ENCODE measurements around the gene NEO1.

Gene NEO1

DNA sequence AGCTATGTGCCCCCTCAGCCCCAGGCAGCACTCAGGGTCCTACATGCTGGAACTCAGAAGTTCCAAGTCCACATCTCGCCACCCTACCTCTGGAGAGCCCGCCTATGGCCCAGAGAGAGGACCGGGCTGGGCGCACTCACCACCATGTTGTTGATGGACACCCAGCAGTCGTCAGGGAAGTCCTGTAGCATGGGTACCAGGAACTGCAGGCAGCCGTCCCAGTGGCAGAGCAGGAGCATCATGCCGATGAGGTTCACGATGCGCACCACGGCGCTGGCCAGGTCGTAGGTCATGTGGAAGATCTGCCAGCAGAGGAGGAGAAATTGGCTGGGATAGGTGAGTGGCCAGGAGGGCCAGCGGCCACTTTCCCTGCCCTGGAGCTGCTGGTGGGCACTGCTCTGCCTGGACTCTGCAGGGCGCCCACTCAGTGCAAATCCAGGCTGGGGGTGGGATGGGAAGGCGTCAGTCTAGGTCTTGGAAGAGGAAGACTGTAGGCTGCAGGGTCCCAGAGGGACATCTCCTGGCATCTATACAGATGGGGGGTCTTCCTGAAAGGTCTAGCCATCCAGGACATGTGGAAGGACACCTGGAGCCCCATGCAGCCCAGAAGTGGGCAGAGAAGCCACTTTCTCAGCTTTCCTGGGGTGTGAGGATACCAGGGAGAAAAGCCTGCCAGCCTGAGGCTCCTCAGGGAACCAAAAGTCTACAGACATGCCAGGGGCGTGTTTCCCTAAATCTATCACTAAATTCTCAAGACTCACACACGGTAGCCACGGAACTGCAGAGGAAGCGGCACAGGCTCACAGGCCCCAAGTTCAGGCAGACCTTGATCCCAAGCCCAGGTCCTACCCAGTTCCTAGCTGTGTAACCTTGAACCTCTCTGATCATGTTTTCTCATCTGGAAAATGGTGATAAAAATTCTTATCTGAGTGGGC lies 280.0 kb downstream of the NEO1 start:
- no peak for DNase-seq

DNA sequence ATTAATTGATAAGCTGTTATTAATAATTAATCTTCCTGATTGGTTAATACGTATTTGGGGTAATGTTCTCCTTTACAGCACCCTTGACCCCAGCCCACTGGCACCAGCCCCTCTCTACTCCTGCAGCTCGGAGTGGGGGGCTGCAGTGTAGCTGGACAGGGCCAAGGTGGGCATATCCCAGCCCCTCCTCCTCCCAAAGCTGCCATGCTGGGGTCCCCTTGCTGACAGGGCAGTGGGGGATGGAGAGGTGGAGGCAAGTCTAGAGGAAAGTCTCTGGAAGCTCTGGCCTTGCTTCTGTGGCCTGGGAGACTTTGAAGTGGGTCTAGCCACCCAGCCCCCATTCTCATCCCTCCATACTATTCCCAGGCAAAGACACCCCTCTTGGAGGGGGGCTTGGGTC lies 280.7 kb downstream of the NEO1 start:
- no peak for DNase-seq

DNA sequence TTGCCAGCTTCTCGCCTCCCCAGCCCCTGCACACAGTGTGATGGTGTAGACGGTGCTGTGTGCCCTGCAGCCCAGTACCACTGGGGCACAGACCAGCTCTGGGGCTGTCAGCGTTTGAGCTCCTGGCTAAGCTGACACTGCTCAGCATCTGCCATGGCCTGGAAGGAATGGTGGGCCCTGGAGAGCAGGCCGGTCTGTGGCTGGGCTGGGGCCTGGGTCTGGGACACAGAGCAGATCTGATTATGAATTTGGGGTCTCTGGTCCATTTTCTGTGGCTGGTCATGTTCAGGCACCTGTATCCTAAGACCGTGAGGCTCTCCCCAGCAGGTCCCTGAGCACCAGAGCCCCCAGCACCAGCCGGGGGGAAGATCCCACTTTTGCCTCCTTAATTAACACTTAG lies 281.8 kb downstream of the NEO1 start:
- DNase-seq: no peak

DNA sequence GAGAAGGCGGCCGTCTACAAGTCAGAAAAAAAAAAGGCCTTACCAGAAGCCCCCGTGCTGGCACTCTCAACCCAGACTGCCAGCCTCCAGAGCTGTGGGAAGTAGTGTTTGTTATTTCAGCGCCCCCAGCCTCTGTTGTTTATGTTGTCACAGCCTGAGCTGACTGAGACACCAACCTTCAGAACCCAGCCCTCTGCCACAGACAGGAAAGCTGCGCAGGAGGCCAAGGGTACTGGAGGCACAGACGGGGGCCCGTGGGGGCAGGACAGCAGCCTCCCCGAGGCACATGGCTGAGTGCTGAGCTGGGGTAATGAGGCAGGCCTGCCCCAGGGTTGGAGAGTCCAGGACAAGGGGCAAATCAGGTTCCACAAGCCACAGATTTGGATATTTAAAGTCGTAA lies 282.8 kb downstream of the NEO1 start:
- DNase-seq: no peak

DNA sequence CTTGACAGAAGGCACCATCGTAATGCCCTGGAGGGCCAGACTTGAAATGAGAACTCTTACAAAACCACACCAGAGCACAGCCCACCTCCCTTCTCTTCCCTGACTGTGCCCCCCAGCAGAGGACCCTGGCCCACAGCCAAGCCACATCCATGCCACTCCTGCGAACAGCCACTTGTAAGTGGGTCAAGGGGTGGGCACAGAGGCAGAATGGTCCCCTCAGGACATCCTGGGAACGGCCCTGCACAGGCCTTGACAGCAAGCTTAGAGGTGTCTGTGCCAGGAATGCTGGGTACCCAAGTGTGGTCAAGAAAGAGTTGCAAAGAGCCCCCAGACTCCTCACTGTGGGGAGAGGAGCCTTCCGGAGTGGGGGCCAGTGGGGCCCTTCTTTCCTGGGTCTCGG lies 283.2 kb downstream of the NEO1 start:
- DNase-seq: no peak

DNA sequence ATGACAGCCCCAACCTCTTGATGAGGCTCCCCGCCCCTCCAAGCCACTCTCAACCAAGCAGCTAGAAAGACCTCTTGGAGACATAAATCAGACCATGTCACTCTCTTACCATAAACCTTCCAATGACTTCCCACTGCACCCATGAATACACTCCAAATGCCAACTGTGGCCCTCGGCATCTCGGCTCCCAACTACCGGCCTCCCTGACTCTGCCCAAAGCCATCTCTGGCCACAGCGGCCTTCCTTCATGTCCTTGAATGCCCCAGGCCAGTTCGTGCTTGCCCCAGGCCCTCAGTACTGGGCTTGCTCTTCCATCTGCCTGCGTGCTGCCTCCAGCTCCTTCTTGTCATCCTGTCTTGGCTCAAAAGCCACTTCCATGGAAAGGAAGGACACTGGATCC lies 284.5 kb downstream of the NEO1 start:
- no peak for DNase-seq

DNA sequence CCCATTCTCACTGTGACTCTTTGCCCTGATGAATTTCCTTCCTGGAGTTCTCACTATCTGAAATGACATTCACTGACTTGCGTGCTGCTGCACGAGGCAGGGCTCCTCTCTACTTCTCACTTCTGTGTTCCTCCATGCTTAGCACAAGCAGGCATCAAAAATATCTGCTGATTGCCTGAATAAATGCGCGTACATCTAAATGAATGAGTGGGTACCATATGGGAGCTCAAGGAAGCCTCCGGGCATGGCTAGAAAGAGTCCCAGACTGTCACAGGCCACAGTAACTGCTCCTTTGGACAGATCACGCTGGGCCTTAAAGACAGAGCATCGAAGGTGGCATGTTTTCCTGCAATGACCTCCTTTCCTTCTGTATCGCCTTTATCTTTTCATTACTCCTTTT lies 284.9 kb downstream of the NEO1 start:
- DNase-seq: no peak

DNA sequence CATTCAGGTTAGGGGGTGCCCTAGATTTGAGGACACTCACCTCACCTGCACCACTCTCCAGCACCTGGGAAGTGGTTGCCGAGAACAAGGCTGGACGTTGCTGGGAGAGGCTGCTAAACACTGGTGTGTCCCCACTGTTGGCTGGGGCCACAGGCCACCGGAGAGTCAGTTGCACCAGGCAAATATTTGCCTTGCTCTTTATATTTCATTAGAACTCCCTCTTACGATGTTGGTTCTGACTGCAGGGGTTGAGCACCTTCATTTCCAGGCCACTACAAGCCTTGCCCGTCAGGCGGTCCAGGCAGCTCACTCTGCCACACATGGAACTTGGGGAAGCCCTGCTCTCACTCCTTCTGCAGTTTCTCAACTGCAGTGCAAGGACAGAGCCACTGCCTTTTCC lies 285.8 kb downstream of the NEO1 start:
- no peak for DNase-seq

DNA sequence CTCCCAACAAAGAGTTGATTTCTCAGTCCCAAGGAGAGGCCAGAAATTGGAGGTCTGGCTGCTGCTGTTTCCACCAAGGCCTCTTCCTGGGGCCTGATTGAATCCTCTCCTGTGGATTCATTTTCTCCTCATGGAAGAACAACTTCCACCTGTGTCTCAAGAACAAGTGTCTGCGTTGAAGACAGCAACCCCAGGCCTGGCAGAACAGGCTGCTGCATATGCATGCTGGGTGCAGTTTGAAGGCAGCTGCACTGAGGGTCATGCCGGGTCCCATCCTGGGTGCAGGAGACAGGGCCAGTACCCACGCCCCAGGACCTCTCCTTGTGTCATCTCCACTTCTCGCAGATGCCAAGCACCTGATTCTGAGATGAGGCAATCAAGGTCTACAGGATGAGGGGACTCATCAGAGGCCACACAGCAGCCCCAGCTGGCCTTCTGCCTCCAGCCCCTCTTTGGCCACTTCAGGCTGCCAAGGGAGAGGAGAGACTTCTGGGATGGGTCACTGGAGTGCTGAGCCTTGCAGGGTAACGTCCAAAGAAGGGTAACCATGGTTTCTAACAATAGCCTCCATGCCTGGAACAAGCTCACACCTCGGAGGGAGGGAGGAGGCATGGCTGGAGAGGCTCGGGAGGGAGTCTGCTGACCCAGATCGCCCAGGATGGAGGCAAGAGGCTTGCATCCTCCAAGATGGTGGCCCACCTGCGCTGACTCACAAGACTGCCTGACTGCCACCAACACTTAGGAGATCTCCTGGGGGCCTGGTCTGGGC lies 286.5 kb downstream of the NEO1 start:
- no peak for DNase-seq

DNA sequence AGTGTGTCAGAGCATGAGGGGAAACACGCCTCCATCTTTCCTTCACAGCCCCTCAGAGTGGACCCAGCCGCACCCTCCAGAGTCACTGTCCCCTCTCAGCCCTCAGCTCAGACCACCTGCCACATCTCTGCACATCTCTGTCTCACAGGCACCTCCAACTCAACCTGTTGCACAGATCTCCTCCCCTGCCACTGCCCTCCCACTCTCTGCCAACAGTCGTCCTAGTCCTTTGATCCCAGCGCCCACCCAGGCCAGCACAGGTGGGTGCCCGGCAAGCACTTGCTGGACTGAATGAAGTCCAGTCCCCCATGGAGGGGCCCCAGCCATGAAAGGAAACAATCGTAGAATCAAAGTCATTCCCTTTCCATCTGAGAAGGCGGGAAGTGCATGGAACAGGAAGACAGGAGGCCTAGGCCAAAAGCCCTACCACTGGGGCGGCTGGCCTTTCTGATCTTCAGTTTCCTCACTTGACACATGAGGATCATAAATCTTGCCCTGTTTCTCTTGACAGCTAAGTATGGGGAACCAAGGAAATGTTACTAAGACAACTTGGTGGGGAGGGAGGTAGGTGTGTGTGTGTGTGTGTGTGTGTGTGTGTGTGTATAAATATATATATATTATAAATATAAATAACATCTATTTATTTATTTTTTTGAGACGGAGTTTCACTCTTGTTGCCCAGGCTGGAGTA lies 288.4 kb downstream of the NEO1 start:
- no peak for DNase-seq

DNA sequence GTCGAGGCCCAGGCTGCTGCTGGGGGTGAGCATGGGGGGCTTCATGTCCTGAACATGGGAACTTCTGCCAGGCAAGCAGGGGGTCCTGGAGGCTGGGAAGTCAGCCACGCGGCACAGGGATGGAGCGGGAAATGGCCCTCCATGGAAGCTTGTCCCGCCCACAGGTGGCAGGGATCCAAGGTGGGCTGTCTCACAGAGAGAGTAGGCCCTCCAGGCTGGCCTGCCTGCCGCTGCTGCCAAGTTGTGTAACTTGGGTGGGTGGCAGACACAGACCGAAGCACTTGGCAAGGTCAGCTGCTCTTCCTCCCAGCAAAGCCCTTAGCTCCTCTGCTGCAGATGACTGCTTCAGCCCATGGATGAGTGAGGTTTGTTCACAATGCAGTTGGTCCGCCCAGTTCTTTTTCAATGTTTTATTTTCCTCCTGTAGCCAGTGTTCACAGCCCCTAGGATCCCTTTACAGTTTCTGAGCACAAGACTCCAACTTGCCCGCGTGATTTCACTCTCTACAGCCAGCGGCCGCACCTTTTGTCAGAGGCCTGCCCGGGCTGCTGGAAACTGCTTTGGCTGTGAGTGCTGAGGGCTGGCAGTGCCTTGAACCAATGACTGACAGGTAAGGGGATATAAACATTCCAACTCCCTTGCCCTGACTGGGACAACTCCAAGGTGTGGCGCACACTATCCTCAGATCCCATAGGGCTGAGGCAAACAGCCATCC lies 289.8 kb downstream of the NEO1 start:
- DNase-seq: peak; percentile 32 to 83

DNA sequence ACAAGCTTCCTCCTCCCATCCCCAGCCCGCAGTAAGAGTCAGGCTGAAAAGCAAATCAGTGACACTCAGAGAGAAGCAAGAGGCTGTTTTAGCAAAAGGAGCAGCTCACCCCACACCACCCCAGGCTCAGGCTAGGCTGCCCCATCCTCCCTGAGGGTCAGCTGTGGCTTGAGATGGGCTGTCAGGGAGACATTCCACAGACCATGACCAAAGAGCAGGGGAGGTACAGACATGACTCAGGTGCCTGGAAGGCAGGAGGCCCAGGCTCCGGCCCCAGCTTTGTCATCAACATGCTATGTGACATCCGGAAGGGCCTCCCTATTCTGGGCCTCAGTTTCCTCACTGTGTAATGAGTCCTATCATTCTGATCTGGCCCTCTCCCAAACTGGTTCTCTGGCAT lies 291.8 kb downstream of the NEO1 start:
- DNase-seq: no peak

DNA sequence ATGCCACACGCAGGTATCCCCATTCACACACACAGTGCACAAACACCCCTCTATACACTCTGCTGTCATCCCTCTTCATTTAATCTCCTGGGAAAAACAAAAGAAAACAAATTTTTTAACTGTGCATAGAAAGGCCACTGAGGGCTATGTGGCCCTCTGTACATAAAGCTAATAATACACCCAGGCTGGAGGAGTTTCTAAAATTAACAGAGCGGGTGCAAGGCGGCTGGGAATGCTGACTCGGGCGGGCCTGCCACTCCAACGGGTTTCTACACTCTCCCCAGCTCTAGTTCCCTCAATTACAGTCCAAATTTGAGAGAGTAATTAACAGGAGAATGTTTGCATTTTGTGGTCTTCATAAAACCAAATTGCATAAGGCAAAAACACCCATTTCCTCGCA lies 293.4 kb downstream of the NEO1 start:
- DNase-seq: no peak

DNA sequence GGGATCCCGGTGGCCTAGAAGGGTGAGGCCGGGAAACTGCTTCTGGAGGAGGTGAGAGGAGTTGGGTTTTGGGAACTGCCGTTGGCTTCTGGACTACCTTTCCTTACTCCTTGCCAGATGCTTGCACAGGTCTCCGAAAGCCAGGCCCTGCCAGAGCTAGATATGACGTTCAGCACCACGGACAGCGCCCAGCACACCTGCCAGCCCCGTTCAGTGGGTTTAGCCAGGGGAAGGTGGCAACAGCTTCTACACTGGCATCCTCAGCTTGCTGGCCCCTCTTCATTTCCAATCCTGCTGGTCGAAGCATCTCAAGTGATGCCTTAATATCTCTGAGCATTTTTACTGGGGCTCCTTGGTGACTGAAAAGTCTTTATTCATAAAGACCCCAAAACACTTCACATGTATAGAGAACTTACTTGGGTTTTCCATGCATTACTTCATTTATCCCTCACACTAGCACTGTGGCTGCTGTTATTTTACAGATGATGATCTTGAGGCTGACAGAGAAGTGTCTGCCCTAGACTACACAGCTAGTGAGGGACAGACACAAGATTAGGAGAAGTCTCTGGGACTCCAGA lies 294.6 kb downstream of the NEO1 start:
- no peak for DNase-seq

DNA sequence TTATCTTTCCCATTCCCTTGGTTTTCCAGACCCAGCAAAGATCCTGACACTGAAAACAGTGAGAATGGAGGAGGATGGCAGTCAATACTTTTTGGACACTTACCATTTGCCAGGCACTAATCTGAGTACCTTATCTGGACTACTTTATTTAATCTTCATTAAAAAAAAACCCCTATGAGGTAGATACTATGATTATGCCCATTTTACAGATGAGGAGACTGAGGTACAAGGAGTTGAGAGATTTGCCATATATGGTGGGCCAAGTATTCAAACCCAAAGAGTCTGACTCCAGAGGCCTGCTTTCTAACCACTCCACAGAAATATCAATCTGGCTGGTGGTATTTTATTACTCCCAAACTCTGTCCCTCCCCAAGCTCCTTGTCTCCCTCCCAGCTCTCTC lies 296.9 kb downstream of the NEO1 start:
- no peak for DNase-seq

DNA sequence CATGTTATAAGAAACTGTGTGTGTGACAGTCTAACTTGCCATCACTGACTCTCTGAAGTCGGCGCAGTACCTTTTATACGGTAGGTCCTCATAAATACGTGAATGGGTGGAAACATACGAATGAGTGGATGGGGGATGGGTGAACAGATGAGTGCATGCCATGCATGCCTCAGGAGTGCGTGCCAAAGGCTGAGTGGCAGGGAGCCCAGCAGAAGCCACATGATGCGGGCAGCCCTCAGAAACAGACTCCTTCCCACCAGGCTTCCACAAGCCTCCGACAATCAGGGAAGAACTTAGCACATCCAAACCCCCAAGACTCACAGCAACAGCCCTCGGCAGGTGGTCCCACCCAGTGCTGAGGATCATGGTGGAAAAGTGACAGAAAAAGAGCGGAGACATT lies 299.8 kb downstream of the NEO1 start:
- no peak for DNase-seq

DNA sequence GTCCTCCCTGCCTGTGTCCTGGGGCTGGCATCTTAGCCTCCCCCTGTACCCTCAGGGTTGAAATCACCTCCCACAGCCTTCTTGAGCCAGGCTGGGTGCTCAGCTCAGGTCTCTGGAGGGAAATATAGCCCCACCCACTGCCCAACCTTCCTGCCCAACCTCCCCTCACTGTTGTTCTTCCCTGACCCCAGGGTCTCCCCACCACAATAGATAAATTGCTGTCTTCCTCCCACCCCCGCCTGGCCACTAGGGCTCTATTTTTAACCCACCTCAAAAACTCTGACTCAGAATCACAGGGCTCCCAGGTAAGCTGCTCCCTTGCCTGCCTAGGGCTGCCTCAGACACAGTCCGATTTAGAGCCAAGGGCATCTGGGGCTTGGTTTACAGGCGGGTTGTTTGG lies 301.5 kb downstream of the NEO1 start:
- DNase-seq: no peak

DNA sequence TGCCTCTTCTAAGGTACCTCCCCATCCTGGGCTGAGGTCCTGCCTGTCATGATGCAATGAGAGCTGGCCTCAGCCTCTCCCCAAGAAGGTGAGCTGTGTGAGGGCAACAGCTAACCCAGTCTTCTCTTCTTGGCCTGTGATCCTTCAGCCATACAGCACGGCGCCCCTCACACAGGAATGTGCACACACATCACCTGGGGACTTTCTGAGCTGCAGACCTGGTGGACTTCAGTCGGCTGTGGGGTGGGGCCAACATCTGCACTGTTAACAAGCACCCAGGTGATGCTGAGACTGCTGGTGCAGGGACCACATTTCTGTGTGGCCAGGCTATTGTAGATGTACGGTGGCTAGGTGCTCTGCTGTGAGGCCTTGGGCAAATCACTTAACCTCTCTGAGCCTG lies 302.0 kb downstream of the NEO1 start:
- DNase-seq: no peak

Data from NCI-H446 (cell line).